Effector memory CD4-positive, alpha-beta T cell (primary cell): ENCODE results near the gene METAP1D.
"Not testable (repeated sequence)": the region's sequence is repeated elsewhere in the genome, so short reads cannot be mapped to it uniquely, and the experiment has no call there.

Experiments
- DNase-seq, 3 donors: peaks; one replicate each; pipeline ENCODE4 v3.0.0-alpha.2; 2020
- H3K27ac ChIP-seq: 2 replicates; pipeline ENCODE4 v1.7.0; 2013; ENCODE audit warnings: mild to moderate bottlenecking, low read length, moderate library complexity; ENCODE audit not compliant: insufficient read depth, poor library complexity, severe bottlenecking
- H3K27me3 ChIP-seq: replicated peaks from 2 replicates; pipeline ENCODE4 v1.7.0; 2013; ENCODE audit warnings: mild to moderate bottlenecking, low read length; ENCODE audit not compliant: insufficient read depth, control insufficient read depth, poor library complexity, severe bottlenecking
- H3K36me3 ChIP-seq: 2 replicates; pipeline ENCODE4 v1.7.0; 2013; ENCODE audit warnings: mild to moderate bottlenecking, low read length, moderate library complexity; ENCODE audit not compliant: control insufficient read depth, insufficient read depth
- H3K4me1 ChIP-seq: 2 replicates; pipeline ENCODE4 v1.7.0; 2013; ENCODE audit warnings: low read length, mild to moderate bottlenecking; ENCODE audit not compliant: control insufficient read depth, insufficient read depth, poor library complexity, severe bottlenecking
- H3K4me3 ChIP-seq: 2 replicates; pipeline ENCODE4 v1.7.0; 2013; ENCODE audit warnings: low read length, low read depth, mild to moderate bottlenecking; ENCODE audit not compliant: insufficient read depth, poor library complexity, severe bottlenecking
- H3K9me3 ChIP-seq: 2 replicates; pipeline ENCODE4 v1.7.0; 2013; ENCODE audit warnings: mild to moderate bottlenecking, low read length, moderate library complexity; ENCODE audit not compliant: control insufficient read depth

The METAP1D gene

GRCh38 chr2:171965238-171965637 is 34.5 kb upstream of the METAP1D start:
- no peak overlapping the region for H3K4me3 ChIP-seq
- H3K36me3 ChIP-seq, result peaks cover 9% of the 10 kb centered on the region
- H3K4me1 ChIP-seq, result no peaks in the 10 kb centered on the region
- DNase-seq, result no peak
- no peak overlapping the region for H3K27ac ChIP-seq
- H3K27me3 ChIP-seq, result no peaks in the 10 kb centered on the region
- no peaks in the 10 kb centered on the region for H3K9me3 ChIP-seq

GRCh38 chr2:171965661-171966060 is 34.1 kb upstream of the METAP1D start:
- H3K27ac ChIP-seq, result no peak overlapping the region
- H3K27me3 ChIP-seq, result no peaks in the 10 kb centered on the region
- DNase-seq, result no peak
- H3K9me3 ChIP-seq, result no peaks in the 10 kb centered on the region
- no peak overlapping the region for H3K4me3 ChIP-seq
- no peaks in the 10 kb centered on the region for H3K4me1 ChIP-seq
- H3K36me3 ChIP-seq, result peaks cover 9% of the 10 kb centered on the region

- Histone ChIP-seq H3K4me1 (no peaks in the 10 kb centered on the region), H3K27ac (no peak overlapping the region)
Observed at GRCh38 chr2:171966235-171966634, 33.5 kb upstream of the METAP1D start.

GRCh38 chr2:171966688-171967087 is 33.1 kb upstream of the METAP1D start:
- Histone ChIP-seq H3K4me1 (no peaks in the 10 kb centered on the region), H3K27ac (no peak overlapping the region), H3K4me3 (no peak overlapping the region), H3K27me3 (no peaks in the 10 kb centered on the region), H3K9me3 (no peaks in the 10 kb centered on the region), H3K36me3 (peaks cover 9% of the 10 kb centered on the region)
- no peak for DNase-seq

More at GRCh38 chr2:171966235-171966634, 33.5 kb upstream of the METAP1D start:
- no peaks in the 10 kb centered on the region for H3K9me3 ChIP-seq
- no peaks in the 10 kb centered on the region for H3K27me3 ChIP-seq
- H3K36me3 ChIP-seq, result peaks cover 9% of the 10 kb centered on the region
- no peak for DNase-seq
- H3K4me3 ChIP-seq, result no peak overlapping the region

GRCh38 chr2:171968509-171968908 is 31.2 kb upstream of the METAP1D start:
- Histone ChIP-seq H3K4me3 (no peak overlapping the region), H3K36me3 (peaks cover 9% of the 10 kb centered on the region), H3K27me3 (no peaks in the 10 kb centered on the region), H3K4me1 (no peaks in the 10 kb centered on the region), H3K9me3 (no peaks in the 10 kb centered on the region), H3K27ac (no peak overlapping the region)
- DNase-seq, result no peak

- no peaks in the 10 kb centered on the region for H3K9me3 ChIP-seq
- H3K27ac ChIP-seq, result no peak overlapping the region
- H3K36me3 ChIP-seq, result peaks cover 3% of the 10 kb centered on the region
- no peaks in the 10 kb centered on the region for H3K27me3 ChIP-seq
- no peaks in the 10 kb centered on the region for H3K4me1 ChIP-seq
- no peak for DNase-seq
- no peak overlapping the region for H3K4me3 ChIP-seq
Observed at GRCh38 chr2:171972329-171972982, 27.3 kb upstream of the METAP1D start.

GRCh38 chr2:171979103-171979502 is 20.6 kb upstream of the METAP1D start:
- Histone ChIP-seq H3K9me3 (no peaks in the 10 kb centered on the region), H3K4me1 (no peaks in the 10 kb centered on the region), H3K36me3 (peaks cover 19% of the 10 kb centered on the region), H3K27ac (no peak overlapping the region), H3K27me3 (no peaks in the 10 kb centered on the region), H3K4me3 (no peak overlapping the region)
- DNase-seq, result no peak

GRCh38 chr2:171983924-171984323 is 15.8 kb upstream of the METAP1D start:
- H3K9me3 ChIP-seq, H3K27me3 ChIP-seq, H3K27ac ChIP-seq, H3K4me1 ChIP-seq, H3K4me3 ChIP-seq, DNase-seq: not testable (repeated sequence)
- peaks cover 10% of the 10 kb centered on the region for H3K36me3 ChIP-seq

GRCh38 chr2:171985076-171985475 is 14.7 kb upstream of the METAP1D start:
- DNase-seq, result no peak
- Histone ChIP-seq H3K27ac (no peak overlapping the region), H3K36me3 (peaks cover 4% of the 10 kb centered on the region), H3K27me3 (no peaks in the 10 kb centered on the region), H3K4me1 (no peaks in the 10 kb centered on the region), H3K9me3 (no peaks in the 10 kb centered on the region), H3K4me3 (no peak overlapping the region)

- H3K27ac ChIP-seq, result no peak overlapping the region
- DNase-seq, result no peak
- no peaks in the 10 kb centered on the region for H3K27me3 ChIP-seq
- no peaks in the 10 kb centered on the region for H3K4me1 ChIP-seq
- no peak overlapping the region for H3K4me3 ChIP-seq
- H3K36me3 ChIP-seq, result peaks cover 4% of the 10 kb centered on the region
- no peaks in the 10 kb centered on the region for H3K9me3 ChIP-seq
Observed at GRCh38 chr2:171986778-171987177, 13.0 kb upstream of the METAP1D start.
